AG04449 (cell line): ENCODE data around the gene SUMO2.
"Not testable (repeated sequence)": the region's sequence is repeated elsewhere in the genome, so short reads cannot be mapped to it uniquely, and the experiment has no call there.

Experiments used
- CTCF ChIA-PET: fragments of 350-600 bp; formaldehyde crosslinking; extraction: SDS; loops from one replicate; lab custom pipeline; 2021; ENCODE audit warnings: antibody characterized with exemption; lab: Yijun Ruan, JAX
- POLR2A ChIA-PET: fragments of 400-600, 350-600 bp; formaldehyde crosslinking; extraction: SDS; loops from one replicate; lab custom pipeline; 2020; ENCODE audit warnings: antibody characterized with exemption, inconsistent platforms; lab: Yijun Ruan, JAX
- DNase-seq: peaks from one replicate; pipeline ENCODE4 v3.0.0-alpha.2; 2010; ENCODE audit warnings: low read depth, low spot score
- H3K4me3 ChIP-seq: 2 replicates; pipeline ENCODE4 v1.5.1; 2011; ENCODE audit warnings: low read depth, mild to moderate bottlenecking, control low read depth, low read length
- TF ChIP-seq, protein P1 (sequence below): IDR thresholded peaks from one replicate; pipeline ENCODE4 v1.5.1; 2011; ENCODE audit warnings: mild to moderate bottlenecking, moderate library complexity, low read length, control low read depth, inconsistent platforms; ENCODE audit not compliant: insufficient read depth; ENCODE audit errors: missing control alignments

Gene SUMO2

GRCh38 chr17:75130059-75130631 is 52.6 kb downstream of the SUMO2 start:
- ChIA-PET POLR2A (interaction anchor here (1.7 kb wide), 1 partner anchor 16 kb away, joined by 8 read pairs; no protein-coding TSS in a partner anchor), CTCF (interaction anchor here (0.9 to 4.9 kb wide), 24 partner anchors 9 to 169 kb away, joined by 3 to 105 read pairs (median 6); partner anchors contain the start of genes ARMC7, JPT1, MIF4GD and SLC16A5)

GRCh38 chr17:75129576-75129975 is 53.2 kb downstream of the SUMO2 start:
- POLR2A ChIA-PET, result no interaction called here

More at GRCh38 chr17:75130059-75130631, 52.6 kb downstream of the SUMO2 start:
- DNase-seq, result no peak
- H3K4me3 ChIP-seq, result peak overlapping the region; percentile 73
- TF ChIP-seq, protein P1, sequence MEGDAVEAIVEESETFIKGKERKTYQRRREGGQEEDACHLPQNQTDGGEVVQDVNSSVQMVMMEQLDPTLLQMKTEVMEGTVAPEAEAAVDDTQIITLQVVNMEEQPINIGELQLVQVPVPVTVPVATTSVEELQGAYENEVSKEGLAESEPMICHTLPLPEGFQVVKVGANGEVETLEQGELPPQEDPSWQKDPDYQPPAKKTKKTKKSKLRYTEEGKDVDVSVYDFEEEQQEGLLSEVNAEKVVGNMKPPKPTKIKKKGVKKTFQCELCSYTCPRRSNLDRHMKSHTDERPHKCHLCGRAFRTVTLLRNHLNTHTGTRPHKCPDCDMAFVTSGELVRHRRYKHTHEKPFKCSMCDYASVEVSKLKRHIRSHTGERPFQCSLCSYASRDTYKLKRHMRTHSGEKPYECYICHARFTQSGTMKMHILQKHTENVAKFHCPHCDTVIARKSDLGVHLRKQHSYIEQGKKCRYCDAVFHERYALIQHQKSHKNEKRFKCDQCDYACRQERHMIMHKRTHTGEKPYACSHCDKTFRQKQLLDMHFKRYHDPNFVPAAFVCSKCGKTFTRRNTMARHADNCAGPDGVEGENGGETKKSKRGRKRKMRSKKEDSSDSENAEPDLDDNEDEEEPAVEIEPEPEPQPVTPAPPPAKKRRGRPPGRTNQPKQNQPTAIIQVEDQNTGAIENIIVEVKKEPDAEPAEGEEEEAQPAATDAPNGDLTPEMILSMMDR, result no peak

DNA sequence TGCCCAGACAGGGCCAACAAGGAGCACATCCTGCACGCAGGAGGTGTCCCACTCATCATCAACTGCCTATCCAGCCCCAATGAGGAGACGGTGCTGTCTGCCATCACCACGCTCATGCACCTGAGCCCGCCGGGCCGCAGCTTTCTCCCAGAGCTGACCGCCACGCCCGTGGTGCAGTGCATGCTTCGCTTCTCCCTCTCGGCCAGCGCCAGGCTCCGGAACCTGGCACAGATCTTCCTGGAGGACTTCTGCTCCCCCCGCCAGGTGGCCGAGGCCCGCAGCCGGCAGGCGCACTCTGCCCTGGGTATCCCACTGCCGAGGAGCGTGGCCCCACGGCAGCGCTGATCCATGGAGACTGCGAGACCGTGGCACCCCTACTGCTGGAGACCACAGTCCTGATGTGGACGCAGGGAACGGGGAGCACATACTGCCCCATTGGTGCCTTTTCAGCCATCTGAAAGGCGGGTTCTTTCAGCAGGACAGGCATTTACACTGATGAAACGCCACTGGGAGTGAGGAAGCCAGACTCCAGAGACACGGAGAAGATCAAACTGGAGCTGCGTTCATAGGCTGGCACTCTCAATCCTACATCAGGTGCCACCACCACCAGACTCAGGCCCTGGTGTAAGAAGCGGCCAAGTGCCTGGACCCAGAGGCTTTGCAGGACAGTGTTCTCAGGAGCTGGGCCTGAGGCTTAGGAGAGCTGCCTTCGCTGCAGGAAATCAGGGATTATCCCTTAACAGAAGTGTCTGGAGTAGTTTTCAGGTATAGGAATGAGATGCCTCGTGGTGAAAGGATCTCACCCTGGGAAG is 53.9 kb downstream of the SUMO2 start:
- CTCF ChIA-PET, result interaction anchor here (1.0 to 10.3 kb wide), 12 partner anchors 11 to 167 kb away, joined by 3 to 142 read pairs (median 19); partner anchors contain the start of gene ARMC7

More at GRCh38 chr17:75129576-75129975, 53.2 kb downstream of the SUMO2 start:
- no peak overlapping the region for H3K4me3 ChIP-seq
- no peak for DNase-seq
- TF ChIP-seq, protein P1, result no peak
- CTCF ChIA-PET, result interaction anchor here (1.0 to 4.9 kb wide), 11 partner anchors 10 to 168 kb away, joined by 3 to 105 read pairs (median 18); partner anchors contain the start of gene ARMC7

DNA sequence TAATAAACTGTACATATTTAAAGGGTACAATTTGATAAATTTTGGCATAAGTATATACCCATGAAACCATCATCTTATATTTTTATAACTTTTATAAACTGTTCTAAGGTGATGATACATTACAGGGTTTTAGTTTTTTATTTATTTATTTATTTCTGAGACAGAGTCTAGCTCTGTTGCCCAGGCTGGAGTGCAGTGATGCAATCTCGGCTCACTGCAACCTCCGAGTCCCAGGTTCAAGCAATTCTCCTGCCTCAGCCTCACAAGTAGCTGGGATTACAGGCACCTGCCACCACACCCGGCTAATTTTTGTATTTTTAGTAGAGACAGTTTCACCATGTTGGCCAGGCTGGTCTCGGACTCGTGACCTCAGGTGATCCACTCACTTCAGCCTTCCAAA is 54.8 kb downstream of the SUMO2 start:
- not testable (repeated sequence) for DNase-seq, H3K4me3 ChIP-seq
- CTCF ChIA-PET, result interaction anchor here (1.0 to 10.3 kb wide), 3 partner anchors 14 to 73 kb away, joined by 4 to 142 read pairs (median 5); partner anchors contain the start of gene ARMC7
- POLR2A ChIA-PET, result interaction anchor here (0.9 kb wide), 1 partner anchor 14 kb away, joined by 3 read pairs; no protein-coding TSS in a partner anchor

More for the DNA sequence above, 53.9 kb downstream of the SUMO2 start:
- POLR2A ChIA-PET, result no interaction called here
- TF ChIP-seq, protein P1, result no peak
- no peak for DNase-seq
- no peak overlapping the region for H3K4me3 ChIP-seq

- TF ChIP-seq, protein P1, result no peak
- no peak overlapping the region for H3K4me3 ChIP-seq
- DNase-seq, result no peak
- ChIA-PET POLR2A (interaction anchor here (0.6 to 0.9 kb wide), 2 partner anchors 9 to 13 kb away, joined by 3 read pairs; no protein-coding TSS in a partner anchor), CTCF (interaction anchor here (1.4 to 10.3 kb wide), 3 partner anchors 10 to 73 kb away, joined by 3 to 142 read pairs (median 5); partner anchors contain the start of gene ARMC7)
Measured at GRCh38 chr17:75126954-75127353, 55.8 kb downstream of the SUMO2 start.

DNA sequence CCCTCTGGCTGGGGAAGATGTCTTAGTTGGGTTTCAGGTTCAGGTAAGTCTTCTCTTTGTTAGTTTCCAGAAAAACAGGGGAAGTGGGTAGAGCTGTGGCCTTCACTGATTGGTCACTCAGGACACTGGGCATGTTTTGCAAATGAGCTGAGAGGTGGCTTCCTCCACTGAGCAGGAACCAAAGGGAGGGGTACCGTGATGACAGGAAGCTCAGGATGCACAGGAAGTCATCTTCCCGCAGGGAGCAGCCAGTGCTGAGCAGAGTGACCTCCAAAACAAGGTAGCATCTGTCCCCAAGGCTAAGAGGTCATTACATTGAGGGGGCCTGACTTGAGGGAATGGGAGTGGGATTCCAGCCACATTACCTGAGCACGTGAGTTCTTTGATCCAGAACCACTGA is 56.8 kb downstream of the SUMO2 start:
- ChIA-PET POLR2A (interaction anchor here (0.9 to 3.0 kb wide), 2 partner anchors 12 to 17 kb away, joined by 4 to 19 read pairs; no protein-coding TSS in a partner anchor), CTCF (interaction anchor here (1.4 to 10.3 kb wide), 2 partner anchors 11 to 12 kb away, joined by 3 to 142 read pairs; partner anchors contain the start of gene ARMC7)
- DNase-seq, result no peak

More for the DNA sequence above, 56.8 kb downstream of the SUMO2 start:
- H3K4me3 ChIP-seq, result no peak overlapping the region
- TF ChIP-seq, protein P1, result no peak
